Measurements from ENCODE around the gene CASP2.
"Not testable (repeated sequence)": the region's sequence is repeated elsewhere in the genome, so short reads cannot be mapped to it uniquely, and the experiment has no call there.

Gene CASP2

GRCh38 chr7:143287935-143288826 lies at the start of gene CASP2:
Gene CASP2 (plus strand): TSS chr7:143288351. CDS start chr7:143288456, 105 bp downstream.
- DNase-seq: peak; percentile 98 to 99

GRCh38 chr7:143239813-143240212 lies 48.3 kb upstream of the CASP2 start:
- no peak for DNase-seq

GRCh38 chr7:143240291-143241168 lies 47.6 kb upstream of the CASP2 start:
- DNase-seq: peak; percentile 65 to 67

GRCh38 chr7:143242306-143242705 lies 45.8 kb upstream of the CASP2 start:
- no peak for DNase-seq

- DNase-seq: no peak
Measured at GRCh38 chr7:143243111-143243510, 45.0 kb upstream of the CASP2 start.

- DNase-seq: no peak
Measured at GRCh38 chr7:143243614-143244013, 44.5 kb upstream of the CASP2 start.

- DNase-seq: no peak
Measured at GRCh38 chr7:143244321-143244720, 43.8 kb upstream of the CASP2 start.

GRCh38 chr7:143245123-143245522 lies 43.0 kb upstream of the CASP2 start:
- DNase-seq: no peak

- DNase-seq: no peak
Measured at GRCh38 chr7:143247372-143247771, 40.8 kb upstream of the CASP2 start.

GRCh38 chr7:143248761-143249354 lies 39.3 kb upstream of the CASP2 start:
- DNase-seq: no peak

GRCh38 chr7:143250199-143250598 lies 38.0 kb upstream of the CASP2 start:
- no peak for DNase-seq

GRCh38 chr7:143250822-143251221 lies 37.3 kb upstream of the CASP2 start:
- DNase-seq: no peak

GRCh38 chr7:143252006-143252405 lies 36.1 kb upstream of the CASP2 start:
- no peak for DNase-seq

- DNase-seq: no peak
Measured at GRCh38 chr7:143255564-143255963, 32.6 kb upstream of the CASP2 start.

- DNase-seq: no peak
Measured at GRCh38 chr7:143256325-143256724, 31.8 kb upstream of the CASP2 start.

GRCh38 chr7:143256932-143257331 lies 31.2 kb upstream of the CASP2 start:
- no peak for DNase-seq

GRCh38 chr7:143257501-143257900 lies 30.6 kb upstream of the CASP2 start:
- no peak for DNase-seq

GRCh38 chr7:143258831-143259230 lies 29.3 kb upstream of the CASP2 start:
- no peak for DNase-seq

- no peak for DNase-seq
Measured at GRCh38 chr7:143259765-143260164, 28.4 kb upstream of the CASP2 start.

- peak in 1 of 2 donors; percentile 16 for DNase-seq
Measured at GRCh38 chr7:143261901-143262300, 26.2 kb upstream of the CASP2 start.

GRCh38 chr7:143263266-143264195 lies 24.6 kb upstream of the CASP2 start, which contains the start of gene GSTK1:
Gene GSTK1 (plus strand): TSS chr7:143263441. CDS start chr7:143263514, 73 bp downstream.
- peak; percentile 86 for DNase-seq

- DNase-seq: not testable (repeated sequence)
Measured at GRCh38 chr7:143264196-143264568, 24.0 kb upstream of the CASP2 start.
